SU-DHL-6 (cell line): ENCODE data around the gene SEMA3G.

Experiments
- EZH2phosphoT487 ChIP-seq: fragments of 200-600 bp; sonication (generic), shearing (Covaris generic); conservative IDR thresholded peaks from 2 replicates; pipeline ENCODE4 v1.6.1; 2018; ENCODE audit warnings: mild to moderate bottlenecking, antibody characterized with exemption, low read length, moderate library complexity, mixed read lengths
- TF ChIP-seq, protein P1 (sequence below): fragments of 200-600 bp; sonication (generic); IDR thresholded peaks from one replicate; pipeline ENCODE4 v1.5.1; 2017; ENCODE audit warnings: antibody characterized with exemption, mild to moderate bottlenecking, low read length, moderate library complexity; ENCODE audit not compliant: insufficient read depth, poor library complexity, severe bottlenecking

DNA sequence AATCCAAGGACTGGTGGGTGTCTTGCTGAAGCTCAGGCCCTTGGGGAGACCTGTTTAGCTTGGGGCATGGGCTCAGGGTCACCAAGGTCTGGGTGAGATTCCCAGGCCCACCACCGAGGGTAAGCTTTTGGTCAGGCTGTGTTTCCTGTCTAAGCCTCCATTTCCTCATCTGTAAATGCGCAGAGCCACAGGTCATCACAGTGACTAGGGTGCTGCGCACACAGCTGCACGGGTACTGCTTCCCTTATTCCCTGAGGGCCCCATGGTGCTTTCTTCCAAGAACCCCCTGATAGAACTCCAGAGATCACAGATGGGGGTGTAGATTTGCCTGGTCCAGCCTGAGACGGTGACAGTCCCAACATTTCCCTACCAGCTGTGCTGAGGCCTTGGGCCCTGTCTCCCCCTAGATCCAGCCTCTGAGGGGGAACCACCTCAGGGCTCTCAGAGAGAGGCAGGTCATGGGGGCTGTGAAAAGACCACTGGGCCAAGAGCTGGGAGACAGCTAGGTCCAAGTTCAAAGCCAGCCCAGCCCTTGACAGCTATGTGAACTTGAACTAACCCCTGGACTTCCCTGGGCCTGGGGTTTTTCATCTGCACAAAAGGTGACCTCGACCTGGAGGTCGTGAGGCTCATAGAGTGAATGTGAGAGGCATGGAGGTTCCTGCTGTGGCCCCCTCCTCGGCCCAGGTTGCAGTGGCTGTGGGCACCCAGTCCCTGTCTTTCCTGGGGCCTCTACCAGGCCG lies 60.7 kb downstream of the SEMA3G start:
- TF ChIP-seq, protein P1, sequence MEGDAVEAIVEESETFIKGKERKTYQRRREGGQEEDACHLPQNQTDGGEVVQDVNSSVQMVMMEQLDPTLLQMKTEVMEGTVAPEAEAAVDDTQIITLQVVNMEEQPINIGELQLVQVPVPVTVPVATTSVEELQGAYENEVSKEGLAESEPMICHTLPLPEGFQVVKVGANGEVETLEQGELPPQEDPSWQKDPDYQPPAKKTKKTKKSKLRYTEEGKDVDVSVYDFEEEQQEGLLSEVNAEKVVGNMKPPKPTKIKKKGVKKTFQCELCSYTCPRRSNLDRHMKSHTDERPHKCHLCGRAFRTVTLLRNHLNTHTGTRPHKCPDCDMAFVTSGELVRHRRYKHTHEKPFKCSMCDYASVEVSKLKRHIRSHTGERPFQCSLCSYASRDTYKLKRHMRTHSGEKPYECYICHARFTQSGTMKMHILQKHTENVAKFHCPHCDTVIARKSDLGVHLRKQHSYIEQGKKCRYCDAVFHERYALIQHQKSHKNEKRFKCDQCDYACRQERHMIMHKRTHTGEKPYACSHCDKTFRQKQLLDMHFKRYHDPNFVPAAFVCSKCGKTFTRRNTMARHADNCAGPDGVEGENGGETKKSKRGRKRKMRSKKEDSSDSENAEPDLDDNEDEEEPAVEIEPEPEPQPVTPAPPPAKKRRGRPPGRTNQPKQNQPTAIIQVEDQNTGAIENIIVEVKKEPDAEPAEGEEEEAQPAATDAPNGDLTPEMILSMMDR, result no peak
- no peak for TF ChIP-seq EZH2phosphoT487
